Epithelial cell of proximal tubule (primary cell): Measurements from ENCODE around the gene GNAS-AS1. TPM values are rescaled to one million over a fixed set of nuclear protein-coding genes. Genes with fewer than 3 reads are reported as not detected.

Experiments
- DNase-seq: peaks from one replicate; pipeline ENCODE4 v3.0.0-alpha.2; 2011; ENCODE audit warnings: low read depth
- H3K4me3 ChIP-seq: 2 replicates; pipeline ENCODE4 v1.5.1; 2011; ENCODE audit warnings: low read depth, mild to moderate bottlenecking, low read length
- CTCF ChIP-seq: conservative IDR thresholded peaks from 2 replicates; pipeline ENCODE4 v1.5.1; 2012; ENCODE audit warnings: low read depth, mild to moderate bottlenecking, low read length
- total RNA-seq: library from RNA; depleted of rRNA; stranded (reverse); fragments of >200 nt; gene quantifications from 2 replicates; pipeline ENCODE4 v1.2.3, GENCODE V29; 2015

GNAS-AS1 gene
- total RNA-seq, 1 donor from 2014 or later, result 0.35 TPM

- no peak for TF ChIP-seq CTCF
- no peak overlapping the region for H3K4me3 ChIP-seq
Observed at GRCh38 chr20:58811334-58811733, 39.4 kb downstream of the GNAS-AS1 start.

GRCh38 chr20:58810879-58811250 is 39.8 kb downstream of the GNAS-AS1 start:
- TF ChIP-seq CTCF, result no peak
- DNase-seq, result no peak
- no peak overlapping the region for H3K4me3 ChIP-seq

More at GRCh38 chr20:58811334-58811733, 39.4 kb downstream of the GNAS-AS1 start:
- no peak for DNase-seq

- no peak for TF ChIP-seq CTCF
- no peak overlapping the region for H3K4me3 ChIP-seq
- no peak for DNase-seq
Observed at GRCh38 chr20:58810116-58810878, 40.4 kb downstream of the GNAS-AS1 start.

GRCh38 chr20:58808271-58809046 is 42.2 kb downstream of the GNAS-AS1 start:
- H3K4me3 ChIP-seq, result no peak overlapping the region
- DNase-seq, result no peak
- TF ChIP-seq CTCF, result no peak

GRCh38 chr20:58807801-58808200 is 42.9 kb downstream of the GNAS-AS1 start:
- no peak for TF ChIP-seq CTCF
- DNase-seq, result no peak
- no peak overlapping the region for H3K4me3 ChIP-seq

- DNase-seq, result no peak
- TF ChIP-seq CTCF, result no peak
- no peak overlapping the region for H3K4me3 ChIP-seq
Observed at GRCh38 chr20:58803533-58803932, 47.2 kb downstream of the GNAS-AS1 start.

- no peak for DNase-seq
- TF ChIP-seq CTCF, result no peak
- H3K4me3 ChIP-seq, result no peak overlapping the region
Observed at GRCh38 chr20:58802061-58802460, 48.6 kb downstream of the GNAS-AS1 start.
